SK-N-MC (cell line): ENCODE results near the gene APH1B.

Experiments
- EZH2 ChIP-seq: fragments of 200-600 bp; sonication (generic); IDR thresholded peaks from one replicate; pipeline ENCODE4 v1.6.1; 2017; ENCODE audit warnings: antibody characterized with exemption
- POLR2AphosphoS5 ChIP-seq: IDR thresholded peaks from 2 replicates; pipeline ENCODE4 v1.6.1; 2012; ENCODE audit warnings: mild to moderate bottlenecking, low read depth, low read length, borderline replicate concordance

DNA sequence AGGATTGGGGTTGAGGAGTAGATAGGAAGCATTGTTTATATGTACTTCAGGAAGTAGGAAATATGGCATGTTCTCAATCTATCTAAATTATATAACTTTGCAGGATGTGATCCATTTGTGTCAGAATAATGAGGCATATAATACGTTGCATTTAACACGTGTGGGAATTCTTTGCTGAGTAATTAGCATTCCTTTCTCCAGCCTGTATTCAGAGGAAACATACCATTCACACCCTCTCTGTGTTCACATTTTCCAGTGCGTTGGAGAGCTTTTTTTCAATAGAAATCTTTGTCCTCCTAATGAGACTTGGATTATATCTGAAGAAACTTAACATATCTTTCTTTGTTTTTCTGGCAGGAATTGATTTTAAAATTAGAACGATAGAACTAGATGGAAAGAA is 33.0 kb upstream of the APH1B start:
- TF ChIP-seq POLR2AphosphoS5 (no peak), EZH2 (no peak)
